Gastrocnemius medialis (tissue), 4 donors: Measurements from ENCODE around the gene ALB. TPM values are rescaled to one million over a fixed set of nuclear protein-coding genes. Genes with fewer than 3 reads are reported as not detected.

Experiments
- ATAC-seq, 2 donors: fragments of 150-250 bp; one replicate each; pipeline ENCODE4 v1.9.1; 2016
- DNase-seq, 2 donors: peaks; one replicate each; pipeline ENCODE4 v3.0.0-alpha.2; 2019
- H3K27ac ChIP-seq, 4 donors: fragments of 200-600 bp; sonication (generic); 1 replicate in 1 of 4; 2 replicates in 3 of 4; pipeline ENCODE4 v1.5.1; 2016 to 2018; ENCODE audit warnings: mild to moderate bottlenecking in 2 of 4, moderate library complexity in 1 of 4
- H3K27me3 ChIP-seq, 3 donors: fragments of 200-600 bp; sonication (generic) in 2 of 3; 1 replicate in 1 of 3; 2 replicates in 2 of 3; pipeline versions ENCODE4 v1.5.1 to v1.6.0; 2016 to 2019; ENCODE audit warnings: mild to moderate bottlenecking in 1 of 3, moderate library complexity in 1 of 3
- H3K36me3 ChIP-seq, 2 donors: fragments of 200-600 bp; sonication (generic) in 1 of 2; one replicate each; pipeline ENCODE4 v1.5.1; 2017 to 2018
- H3K4me1 ChIP-seq, 2 donors: fragments of 200-600 bp; sonication (generic) in 1 of 2; one replicate each; pipeline ENCODE4 v1.5.1; 2016 to 2017; ENCODE audit warnings: mild to moderate bottlenecking in 2 of 2
- H3K4me3 ChIP-seq, 4 donors: fragments of 200-600 bp; sonication (generic) in 3 of 4; 1 replicate in 1 of 4; 2 replicates in 3 of 4; pipeline ENCODE4 v1.5.1; 2016 to 2019; ENCODE audit warnings: mild to moderate bottlenecking in 2 of 4
- H3K9me3 ChIP-seq, 3 donors: fragments of 200-600 bp; sonication (generic) in 2 of 3; 1 replicate in 1 of 3; 2 replicates in 2 of 3; pipeline ENCODE4 v1.5.1; 2016 to 2019
- CTCF ChIP-seq, 5 experiments: fragments of 450-650 bp in 3 of 5; fragments of 200-600 bp in 2 of 5; sonication (generic) in 2 of 5; IDR thresholded peaks in 4 of 5; conservative IDR thresholded peaks in 1 of 5; 1 replicate in 4 of 5; 2 replicates in 1 of 5; pipeline ENCODE4 v1.5.1; 2016 to 2019; ENCODE audit warnings: antibody characterized with exemption in 5 of 5, mild to moderate bottlenecking in 3 of 5, moderate library complexity in 3 of 5
- POLR2A ChIP-seq, 2 donors: fragments of 450-650 bp; IDR thresholded peaks; one replicate each; pipeline ENCODE4 v1.6.1; 2017; ENCODE audit warnings: antibody characterized with exemption in 2 of 2, mild to moderate bottlenecking in 2 of 2, moderate library complexity in 2 of 2
- in situ Hi-C, 4 donors: fragments of 200-750 bp; cut with MboI; loops; one replicate each; pipeline versions ENCODE4 v1.15.0 to v1.8.0; 2017; ENCODE audit warnings: low sequenced_read_pairs in 4 of 4
- intact Hi-C: fragments of 100-400 bp; cut with DNase I; formaldehyde crosslinking; loops from one replicate; pipeline ENCODE4 v1.15.1; 2023; ENCODE audit warnings: low total_unique reads
- total RNA-seq, 4 donors: library from RNA; depleted of rRNA; stranded (reverse); fragments of >200 nt; gene quantifications; one replicate each; pipeline versions ENCODE4 v1.1.0 to v1.2.3, GENCODE V29; 2016

ALB gene
- total RNA-seq, 4 donors from 2014 or later: 67.3 to 166 TPM; not detected in 2

GRCh38 chr4:73435984-73436383 is 31.9 kb downstream of the ALB start, which contains the start of gene AFP:
TSS of gene AFP (plus strand) at chr4:73436221. CDS start at chr4:73436263, 42 bp downstream.
- TF ChIP-seq POLR2A (IDR thresholded peaks at IDR 0.05) (no peak), CTCF (IDR thresholded peaks at IDR 0.05 in 4 of 5, conservative IDR thresholded peaks at IDR 0.05 in 1 of 5) (no peak)
- Histone ChIP-seq H3K4me3 (no peak within 1 kb of the TSS), H3K27ac (no peak within 1 kb of the TSS), H3K9me3 (no peaks in the 10 kb centered on the region), H3K27me3 (no peaks in the 10 kb centered on the region), H3K36me3 (no peaks in the 10 kb centered on the region), H3K4me1 (no peaks in the 10 kb centered on the region)
- in situ Hi-C loops: no loop called here
- DNase-seq (no peak), ATAC-seq (no peak)
- intact Hi-C loops: no loop called here

- H3K27ac ChIP-seq: no peak overlapping the region
- in situ Hi-C loops: no loop called here
- H3K4me1 ChIP-seq: no peaks in the 10 kb centered on the region
- intact Hi-C loops: no loop called here
- ATAC-seq (no peak), DNase-seq (no peak)
- H3K9me3 ChIP-seq: no peaks in the 10 kb centered on the region
- no peaks in the 10 kb centered on the region for H3K27me3 ChIP-seq
- TF ChIP-seq POLR2A (IDR thresholded peaks at IDR 0.05) (no peak), CTCF (IDR thresholded peaks at IDR 0.05 in 4 of 5, conservative IDR thresholded peaks at IDR 0.05 in 1 of 5) (no peak)
- H3K4me3 ChIP-seq: no peak overlapping the region
- H3K36me3 ChIP-seq: no peaks in the 10 kb centered on the region
Observed at GRCh38 chr4:73436674-73437557, 32.8 kb downstream of the ALB start.

- in situ Hi-C loops: no loop called here
- no peaks in the 10 kb centered on the region for H3K9me3 ChIP-seq
- ATAC-seq: no peak
Observed at GRCh38 chr4:73437558-73437956, 33.5 kb downstream of the ALB start.

GRCh38 chr4:73438048-73438447 is 34.0 kb downstream of the ALB start:
- no peaks in the 10 kb centered on the region for H3K36me3 ChIP-seq
- H3K27ac ChIP-seq: no peak overlapping the region
- H3K4me1 ChIP-seq: no peaks in the 10 kb centered on the region
- no peak overlapping the region for H3K4me3 ChIP-seq
- DNase-seq (no peak), ATAC-seq (no peak)
- in situ Hi-C loops: no loop called here
- TF ChIP-seq POLR2A (IDR thresholded peaks at IDR 0.05) (no peak), CTCF (IDR thresholded peaks at IDR 0.05 in 4 of 5, conservative IDR thresholded peaks at IDR 0.05 in 1 of 5) (no peak)
- H3K27me3 ChIP-seq: no peaks in the 10 kb centered on the region
- H3K9me3 ChIP-seq: no peaks in the 10 kb centered on the region
- intact Hi-C loops: no loop called here

More at GRCh38 chr4:73437558-73437956, 33.5 kb downstream of the ALB start:
- no peak for DNase-seq
- intact Hi-C loops: no loop called here
- Histone ChIP-seq H3K4me1 (no peaks in the 10 kb centered on the region), H3K36me3 (no peaks in the 10 kb centered on the region), H3K27me3 (no peaks in the 10 kb centered on the region), H3K27ac (no peak overlapping the region), H3K4me3 (no peak overlapping the region)
- no peak for TF ChIP-seq POLR2A (IDR thresholded peaks at IDR 0.05)
- TF ChIP-seq CTCF (IDR thresholded peaks at IDR 0.05 in 4 of 5, conservative IDR thresholded peaks at IDR 0.05 in 1 of 5): no peak
